ENCODE measurements around the gene MAF.

- TF ChIP-seq POLR2AphosphoS5 (IDR thresholded peaks at IDR 0.05; ENCODE audit: low read depth, low read length) (no peak), POLR2A (IDR thresholded peaks at IDR 0.05; ENCODE audit: low read depth, low read length) (no peak)
Observed at GRCh38 chr16:79598348-79599181, 2.0 kb downstream of the MAF start.

Measured in GM12892 (cell line).